ENCODE data around the gene SCYGR1.
A peak's percentile ranks its signal among the peaks of the same experiment; 100 is the strongest.

Gene SCYGR1

DNA sequence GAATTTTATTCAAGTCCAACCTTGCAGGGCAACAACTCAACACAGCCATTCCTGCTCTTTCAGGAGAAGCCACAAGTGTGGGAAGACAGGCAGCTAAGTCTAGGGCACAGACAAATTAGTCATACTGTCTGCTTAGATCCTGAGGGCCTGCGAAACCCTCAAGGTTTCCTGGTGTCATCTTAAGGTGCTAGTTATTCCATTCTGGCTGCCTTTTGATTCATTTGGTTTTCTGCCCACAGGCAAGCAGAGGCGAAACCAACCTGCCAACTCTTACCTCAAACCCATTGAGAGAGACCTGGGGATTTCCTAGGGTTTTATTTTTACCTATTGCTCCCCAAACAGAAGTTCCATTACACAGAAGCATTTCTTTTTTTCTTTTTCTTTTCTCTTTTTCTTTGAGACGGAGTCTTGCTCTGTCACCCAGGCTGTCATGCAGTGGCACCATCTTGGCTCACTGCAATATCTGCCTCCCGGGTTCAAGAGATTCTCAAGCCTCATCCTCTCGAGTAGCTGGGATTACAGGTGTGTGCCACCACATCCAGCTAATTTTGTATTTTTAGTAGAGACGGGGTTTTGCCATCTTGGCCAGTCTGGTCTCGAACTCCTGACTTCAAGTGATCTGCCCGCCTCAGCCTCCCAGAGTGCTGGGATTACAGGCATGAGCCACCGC lies 23.7 kb upstream of the SCYGR1 start:
- TF ChIP-seq SIN3A (IDR thresholded peaks at IDR 0.05; ENCODE audit: borderline replicate concordance, insufficient read depth, low read length), result no peak
- TF ChIP-seq, protein P1, sequence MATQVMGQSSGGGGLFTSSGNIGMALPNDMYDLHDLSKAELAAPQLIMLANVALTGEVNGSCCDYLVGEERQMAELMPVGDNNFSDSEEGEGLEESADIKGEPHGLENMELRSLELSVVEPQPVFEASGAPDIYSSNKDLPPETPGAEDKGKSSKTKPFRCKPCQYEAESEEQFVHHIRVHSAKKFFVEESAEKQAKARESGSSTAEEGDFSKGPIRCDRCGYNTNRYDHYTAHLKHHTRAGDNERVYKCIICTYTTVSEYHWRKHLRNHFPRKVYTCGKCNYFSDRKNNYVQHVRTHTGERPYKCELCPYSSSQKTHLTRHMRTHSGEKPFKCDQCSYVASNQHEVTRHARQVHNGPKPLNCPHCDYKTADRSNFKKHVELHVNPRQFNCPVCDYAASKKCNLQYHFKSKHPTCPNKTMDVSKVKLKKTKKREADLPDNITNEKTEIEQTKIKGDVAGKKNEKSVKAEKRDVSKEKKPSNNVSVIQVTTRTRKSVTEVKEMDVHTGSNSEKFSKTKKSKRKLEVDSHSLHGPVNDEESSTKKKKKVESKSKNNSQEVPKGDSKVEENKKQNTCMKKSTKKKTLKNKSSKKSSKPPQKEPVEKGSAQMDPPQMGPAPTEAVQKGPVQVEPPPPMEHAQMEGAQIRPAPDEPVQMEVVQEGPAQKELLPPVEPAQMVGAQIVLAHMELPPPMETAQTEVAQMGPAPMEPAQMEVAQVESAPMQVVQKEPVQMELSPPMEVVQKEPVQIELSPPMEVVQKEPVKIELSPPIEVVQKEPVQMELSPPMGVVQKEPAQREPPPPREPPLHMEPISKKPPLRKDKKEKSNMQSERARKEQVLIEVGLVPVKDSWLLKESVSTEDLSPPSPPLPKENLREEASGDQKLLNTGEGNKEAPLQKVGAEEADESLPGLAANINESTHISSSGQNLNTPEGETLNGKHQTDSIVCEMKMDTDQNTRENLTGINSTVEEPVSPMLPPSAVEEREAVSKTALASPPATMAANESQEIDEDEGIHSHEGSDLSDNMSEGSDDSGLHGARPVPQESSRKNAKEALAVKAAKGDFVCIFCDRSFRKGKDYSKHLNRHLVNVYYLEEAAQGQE (IDR thresholded peaks at IDR 0.05; ENCODE audit: insufficient read depth in 1 of 2, low read depth in 2 of 2, low read length in 2 of 2), result no peak
- no peak for TF ChIP-seq POLR2AphosphoS5 (IDR thresholded peaks at IDR 0.05; ENCODE audit: low read depth, low read length)
- TF ChIP-seq FOXP2 (optimal IDR thresholded peaks at IDR 0.05; ENCODE audit: borderline replicate concordance, extremely low read depth, extremely low read length, insufficient read depth), result no peak
- no peak for TF ChIP-seq TAF1 (IDR thresholded peaks at IDR 0.05; ENCODE audit: borderline replicate concordance, insufficient read depth, low read length)

DNA sequence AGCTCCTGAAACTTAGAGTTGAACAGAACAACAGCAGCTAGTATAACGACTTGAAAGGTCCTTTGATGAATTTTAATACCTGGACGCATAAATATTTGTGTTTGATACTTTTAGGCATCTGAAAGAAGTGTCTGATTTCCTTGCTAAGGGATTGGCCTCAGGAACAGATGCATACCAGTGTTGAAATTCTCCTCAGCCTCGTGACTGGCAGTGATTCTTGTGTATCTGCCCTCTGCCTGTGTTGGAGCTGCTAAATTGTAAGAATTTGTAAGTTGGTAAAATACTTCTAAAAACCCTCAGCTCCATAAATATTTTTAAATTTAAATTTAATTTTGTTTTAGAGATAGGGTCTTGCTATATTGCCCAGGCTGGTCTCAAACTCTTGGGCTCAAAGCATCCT lies 22.4 kb upstream of the SCYGR1 start:
- TF ChIP-seq, protein P1 (IDR thresholded peaks at IDR 0.05; ENCODE audit: insufficient read depth in 1 of 2, low read depth in 2 of 2, low read length in 2 of 2), result no peak
- TF ChIP-seq SIN3A (IDR thresholded peaks at IDR 0.05; ENCODE audit: borderline replicate concordance, insufficient read depth, low read length), result no peak
- no peak for TF ChIP-seq POLR2AphosphoS5 (IDR thresholded peaks at IDR 0.05; ENCODE audit: low read depth, low read length)
- no peak for TF ChIP-seq TAF1 (IDR thresholded peaks at IDR 0.05; ENCODE audit: borderline replicate concordance, insufficient read depth, low read length)

DNA sequence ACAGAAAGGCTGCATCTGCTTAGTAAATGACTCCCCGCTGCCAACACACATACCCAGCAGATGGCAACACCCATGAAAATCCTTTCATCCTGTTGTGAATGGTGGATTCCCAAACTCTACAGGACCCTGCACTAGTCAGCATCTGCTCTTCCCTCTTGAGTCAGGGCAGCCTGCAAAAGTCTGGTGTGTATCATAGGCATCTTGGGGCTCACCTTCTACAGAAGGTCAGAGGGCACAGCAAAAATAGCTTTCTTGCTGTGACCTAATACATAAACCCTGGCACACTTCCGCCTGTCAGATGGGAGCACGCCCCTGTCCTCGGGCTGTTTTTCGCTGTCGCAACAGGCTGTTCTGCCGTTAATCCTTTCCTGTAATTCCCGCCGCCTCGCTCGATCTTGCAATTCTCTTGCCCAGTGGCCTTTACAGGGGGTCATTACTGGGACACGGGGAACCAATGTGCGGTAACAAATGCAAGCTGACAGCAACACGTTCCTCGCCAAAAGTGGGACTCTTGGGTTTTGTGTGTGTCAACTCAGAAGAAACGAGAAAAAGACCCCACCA lies 19.9 kb upstream of the SCYGR1 start:
- TF ChIP-seq TAF1 (IDR thresholded peaks at IDR 0.05; ENCODE audit: borderline replicate concordance, insufficient read depth, low read length), result no peak

DNA sequence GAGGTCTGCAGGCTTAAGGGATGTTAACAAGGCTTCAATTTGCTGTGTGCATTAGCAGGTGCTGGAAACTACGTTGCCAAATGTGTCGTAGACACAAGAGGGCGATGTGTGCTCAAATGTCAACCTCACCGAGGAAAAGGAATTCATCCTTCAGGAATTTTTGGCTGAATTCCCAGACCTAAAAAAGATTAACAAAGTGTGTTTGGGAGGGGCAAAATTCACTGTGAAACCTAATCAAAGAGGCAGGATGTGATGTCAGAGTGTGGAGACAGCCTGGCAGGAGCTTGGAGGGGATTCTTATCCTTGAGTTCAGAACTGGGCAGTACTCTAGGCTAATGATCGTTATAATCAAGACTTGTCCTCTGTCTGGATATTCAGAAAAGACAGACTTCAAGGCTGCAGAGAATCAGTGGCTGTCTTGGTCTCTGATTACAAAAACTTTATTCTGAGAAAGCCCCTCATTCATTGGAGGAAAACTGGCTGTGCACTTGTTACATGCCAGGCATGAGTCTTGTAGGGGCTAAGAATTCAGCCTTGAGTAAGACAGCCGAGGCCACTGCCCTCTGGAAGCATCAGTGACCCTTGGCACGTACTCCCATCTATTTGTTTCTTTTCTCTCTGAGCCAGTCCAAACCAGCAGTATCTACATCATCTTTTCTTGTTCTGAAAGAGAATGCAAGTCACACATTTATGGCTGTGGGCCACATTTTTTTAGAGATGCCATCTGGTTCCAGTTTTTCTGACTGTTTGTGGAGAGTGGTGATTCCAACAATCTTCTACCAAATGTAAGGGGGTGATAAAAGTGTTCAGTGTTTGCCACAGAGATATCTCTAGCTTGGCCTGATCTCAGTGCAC lies 18.7 kb upstream of the SCYGR1 start:
- TF ChIP-seq TAF1 (IDR thresholded peaks at IDR 0.05; ENCODE audit: borderline replicate concordance, insufficient read depth, low read length), result no peak
- TF ChIP-seq, protein P1 (IDR thresholded peaks at IDR 0.05; ENCODE audit: insufficient read depth in 1 of 2, low read depth in 2 of 2, low read length in 2 of 2), result no peak
- peak; percentile 39; the same call in 1 of the 2 replicates for TF ChIP-seq POLR2AphosphoS5 (IDR thresholded peaks at IDR 0.05; ENCODE audit: low read depth, low read length)

DNA sequence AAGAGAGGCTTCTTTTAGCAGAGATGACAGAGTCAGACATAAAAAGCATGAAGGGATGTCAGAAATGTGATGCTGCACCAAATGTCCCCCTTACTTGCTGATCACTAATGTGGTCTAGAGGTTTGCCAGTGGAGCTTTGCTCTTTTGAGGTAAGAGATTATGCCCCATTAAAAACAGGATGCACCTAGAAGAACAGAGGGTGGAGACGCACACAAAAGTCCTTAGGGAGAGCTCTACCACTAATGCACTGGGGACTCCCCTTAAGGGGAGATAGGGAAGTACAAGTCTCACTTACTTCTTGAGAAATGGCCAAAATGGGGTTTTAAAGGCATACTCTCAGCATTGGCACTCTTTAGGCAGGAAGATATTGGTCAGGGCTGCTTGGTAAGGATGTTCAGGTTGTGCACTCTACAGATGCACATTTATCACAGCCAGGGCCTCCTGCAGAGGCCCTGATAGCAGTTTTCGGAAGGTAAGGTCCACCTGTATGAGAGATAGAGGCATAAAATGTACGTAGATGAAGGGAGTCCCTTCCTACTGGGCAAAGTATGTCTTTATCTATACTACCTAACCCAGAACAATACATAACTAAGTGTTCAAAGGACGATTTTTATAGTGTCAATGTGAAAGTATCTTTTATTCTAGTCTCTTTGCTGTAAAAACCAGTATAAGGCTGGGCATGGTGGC lies 17.0 kb upstream of the SCYGR1 start:
- TF ChIP-seq POLR2AphosphoS5 (IDR thresholded peaks at IDR 0.05; ENCODE audit: low read depth, low read length), result no peak
- no peak for TF ChIP-seq SIN3A (IDR thresholded peaks at IDR 0.05; ENCODE audit: borderline replicate concordance, insufficient read depth, low read length)
- no peak for TF ChIP-seq FOXP2 (optimal IDR thresholded peaks at IDR 0.05; ENCODE audit: borderline replicate concordance, extremely low read depth, extremely low read length, insufficient read depth)
- TF ChIP-seq, protein P1 (IDR thresholded peaks at IDR 0.05; ENCODE audit: insufficient read depth in 1 of 2, low read depth in 2 of 2, low read length in 2 of 2), result no peak
- no peak for TF ChIP-seq TAF1 (IDR thresholded peaks at IDR 0.05; ENCODE audit: borderline replicate concordance, insufficient read depth, low read length)
